ENCODE results near the gene NDRG2. TPM values are rescaled to one million over a fixed set of nuclear protein-coding genes. Genes with fewer than 3 reads are reported as not detected.

Gene NDRG2
- total RNA-seq, 1 donor: not detected

GRCh38 chr14:21019366-21019765 is 5.5 kb downstream of the NDRG2 start:
- H3K27me3 ChIP-seq (ENCODE audit: insufficient read depth, low read length): peaks cover 45% of the 10 kb centered on the region
- no peak overlapping the region for H3K4me3 ChIP-seq (ENCODE audit: insufficient read depth, low read length)
- no peaks in the 10 kb centered on the region for H3K79me2 ChIP-seq (ENCODE audit: insufficient read depth, low read length)
- H4K20me1 ChIP-seq (ENCODE audit: insufficient read depth, low read length): no peaks in the 10 kb centered on the region
- no peak overlapping the region for H2AFZ ChIP-seq (ENCODE audit: low read length)
- H3K4me1 ChIP-seq (ENCODE audit: insufficient read depth, low read length): no peaks in the 10 kb centered on the region
- H3K9me3 ChIP-seq (ENCODE audit: low read depth, low read length): no peaks in the 10 kb centered on the region
- no peak overlapping the region for H3K27ac ChIP-seq (ENCODE audit: low read depth, low read length)
- DNase-seq (ENCODE audit: insufficient read length, low spot score, missing footprints): no peak
- no peak overlapping the region for H3K4me2 ChIP-seq (ENCODE audit: insufficient read depth, low read length)
- H3K36me3 ChIP-seq (ENCODE audit: insufficient read depth, low read length): no peaks in the 10 kb centered on the region
- no peak for TF ChIP-seq CTCF (IDR thresholded peaks at IDR 0.05; ENCODE audit: extremely low read depth, low read depth, low read length)

- no peak overlapping the region for H3K4me3 ChIP-seq (ENCODE audit: insufficient read depth, low read length)
- no peaks in the 10 kb centered on the region for H4K20me1 ChIP-seq (ENCODE audit: insufficient read depth, low read length)
- H3K4me2 ChIP-seq (ENCODE audit: insufficient read depth, low read length): no peak overlapping the region
- peaks cover 39% of the 10 kb centered on the region for H3K27me3 ChIP-seq (ENCODE audit: insufficient read depth, low read length)
- TF ChIP-seq CTCF (IDR thresholded peaks at IDR 0.05; ENCODE audit: extremely low read depth, low read depth, low read length): no peak
- H3K36me3 ChIP-seq (ENCODE audit: insufficient read depth, low read length): no peaks in the 10 kb centered on the region
- H2AFZ ChIP-seq (ENCODE audit: low read length): no peak overlapping the region
- no peaks in the 10 kb centered on the region for H3K9me3 ChIP-seq (ENCODE audit: low read depth, low read length)
- no peaks in the 10 kb centered on the region for H3K4me1 ChIP-seq (ENCODE audit: insufficient read depth, low read length)
- H3K79me2 ChIP-seq (ENCODE audit: insufficient read depth, low read length): no peaks in the 10 kb centered on the region
- peak; percentile 36 for DNase-seq (ENCODE audit: insufficient read length, low spot score, missing footprints)
- no peak overlapping the region for H3K27ac ChIP-seq (ENCODE audit: low read depth, low read length)
Measured at GRCh38 chr14:21018781-21019180, 6.1 kb downstream of the NDRG2 start.

GRCh38 chr14:21018286-21018685 is 6.6 kb downstream of the NDRG2 start:
- TF ChIP-seq CTCF (IDR thresholded peaks at IDR 0.05; ENCODE audit: extremely low read depth, low read depth, low read length): no peak
- DNase-seq (ENCODE audit: insufficient read length, low spot score, missing footprints): no peak
- H3K4me3 ChIP-seq (ENCODE audit: insufficient read depth, low read length): no peak overlapping the region
- H4K20me1 ChIP-seq (ENCODE audit: insufficient read depth, low read length): no peaks in the 10 kb centered on the region
- H3K9me3 ChIP-seq (ENCODE audit: low read depth, low read length): no peaks in the 10 kb centered on the region
- no peaks in the 10 kb centered on the region for H3K36me3 ChIP-seq (ENCODE audit: insufficient read depth, low read length)
- H3K4me2 ChIP-seq (ENCODE audit: insufficient read depth, low read length): no peak overlapping the region
- H3K79me2 ChIP-seq (ENCODE audit: insufficient read depth, low read length): no peaks in the 10 kb centered on the region
- no peaks in the 10 kb centered on the region for H3K4me1 ChIP-seq (ENCODE audit: insufficient read depth, low read length)
- no peak overlapping the region for H3K27ac ChIP-seq (ENCODE audit: low read depth, low read length)
- H3K27me3 ChIP-seq (ENCODE audit: insufficient read depth, low read length): peaks cover 36% of the 10 kb centered on the region
- H2AFZ ChIP-seq (ENCODE audit: low read length): no peak overlapping the region

GRCh38 chr14:21017528-21018245 is 7.2 kb downstream of the NDRG2 start:
- peak; percentile 54 for DNase-seq (ENCODE audit: insufficient read length, low spot score, missing footprints)
- Histone ChIP-seq H3K4me2 (ENCODE audit: insufficient read depth, low read length) (no peak overlapping the region), H4K20me1 (ENCODE audit: insufficient read depth, low read length) (no peaks in the 10 kb centered on the region), H2AFZ (ENCODE audit: low read length) (no peak overlapping the region), H3K4me1 (ENCODE audit: insufficient read depth, low read length) (no peaks in the 10 kb centered on the region), H3K36me3 (ENCODE audit: insufficient read depth, low read length) (no peaks in the 10 kb centered on the region), H3K27ac (ENCODE audit: low read depth, low read length) (no peak overlapping the region), H3K4me3 (ENCODE audit: insufficient read depth, low read length) (no peak overlapping the region), H3K27me3 (ENCODE audit: insufficient read depth, low read length) (peaks cover 33% of the 10 kb centered on the region), H3K9me3 (ENCODE audit: low read depth, low read length) (no peaks in the 10 kb centered on the region), H3K79me2 (ENCODE audit: insufficient read depth, low read length) (no peaks in the 10 kb centered on the region)
- no peak for TF ChIP-seq CTCF (IDR thresholded peaks at IDR 0.05; ENCODE audit: extremely low read depth, low read depth, low read length)
